ENCODE data around the gene ELFN2.

Gene ELFN2

GRCh38 chr22:37362621-37363020 is 64.7 kb downstream of the ELFN2 start:
- no peak overlapping the region for H3K4me3 ChIP-seq (ENCODE audit: low read length)
- no peak for DNase-seq (ENCODE audit: low read depth)
- TF ChIP-seq CTCF (conservative IDR thresholded peaks at IDR 0.05; ENCODE audit: low read depth, low read length), result no peak

GRCh38 chr22:37358917-37359316 is 68.4 kb downstream of the ELFN2 start:
- H3K4me3 ChIP-seq (ENCODE audit: low read length), result no peak overlapping the region
- DNase-seq (ENCODE audit: low read depth), result no peak
- no peak for TF ChIP-seq CTCF (conservative IDR thresholded peaks at IDR 0.05; ENCODE audit: low read depth, low read length)

GRCh38 chr22:37358386-37358785 is 68.9 kb downstream of the ELFN2 start:
- DNase-seq (ENCODE audit: low read depth), result no peak
- TF ChIP-seq CTCF (conservative IDR thresholded peaks at IDR 0.05; ENCODE audit: low read depth, low read length), result no peak
- H3K4me3 ChIP-seq (ENCODE audit: low read length), result no peak overlapping the region

- no peak for TF ChIP-seq CTCF (conservative IDR thresholded peaks at IDR 0.05; ENCODE audit: low read depth, low read length)
- H3K4me3 ChIP-seq (ENCODE audit: low read length), result no peak overlapping the region
- no peak for DNase-seq (ENCODE audit: low read depth)
Measured at GRCh38 chr22:37357446-37358075, 69.7 kb downstream of the ELFN2 start.

- no peak overlapping the region for H3K4me3 ChIP-seq (ENCODE audit: low read length)
- no peak for TF ChIP-seq CTCF (conservative IDR thresholded peaks at IDR 0.05; ENCODE audit: low read depth, low read length)
- DNase-seq (ENCODE audit: low read depth), result no peak
Measured at GRCh38 chr22:37356922-37357321, 70.4 kb downstream of the ELFN2 start.

- no peak for DNase-seq (ENCODE audit: low read depth)
- no peak overlapping the region for H3K4me3 ChIP-seq (ENCODE audit: low read length)
- no peak for TF ChIP-seq CTCF (conservative IDR thresholded peaks at IDR 0.05; ENCODE audit: low read depth, low read length)
Measured at GRCh38 chr22:37355174-37355573, 72.1 kb downstream of the ELFN2 start.

- TF ChIP-seq CTCF (conservative IDR thresholded peaks at IDR 0.05; ENCODE audit: low read depth, low read length), result no peak
- no peak overlapping the region for H3K4me3 ChIP-seq (ENCODE audit: low read length)
- DNase-seq (ENCODE audit: low read depth), result no peak
Measured at GRCh38 chr22:37354670-37355069, 72.6 kb downstream of the ELFN2 start.

Data from retinal pigment epithelial cell (primary cell).